HepG2 (cell line): ENCODE measurements around the gene SMIM20. TPM values are rescaled to one million over a fixed set of nuclear protein-coding genes. Genes with fewer than 3 reads are reported as not detected.
A peak's percentile ranks its signal among the peaks of the same experiment; 100 is the strongest.

ENCODE experiments used
- ATAC-seq: fragments of 200-7000 bp; cut with Tn5 transposase; 3 replicates; pipeline ENCODE4 v1.9.1; 2020; ENCODE audit warnings: mild to moderate bottlenecking, moderate library complexity
- BruUV-seq: library from RNA; stranded (reverse); fragments of 400-500 nt; replicated peaks from 2 replicates; lab custom pipeline; 2021; lab: Mats Ljungman, UMichigan
- CTCF ChIA-PET: fragments of 300-600 bp; formaldehyde crosslinking; extraction: SDS; loops from one replicate; lab custom pipeline; 2021; ENCODE audit warnings: low total read pairs, inconsistent platforms, low intra/inter-chr PET ratio; lab: Yijun Ruan, JAX
- POLR2A ChIA-PET: fragments of 350-600 bp; sonication (Branson Sonifier 250); formaldehyde crosslinking; loops from one replicate; lab custom pipeline; 2020; ENCODE audit warnings: antibody characterized with exemption, inconsistent platforms; lab: Yijun Ruan, JAX
- DNase-seq: peaks from one replicate; pipeline ENCODE4 v3.0.0-alpha.2; 2015; ENCODE audit warnings: low spot score
- FAIRE-seq: peaks from 3 replicates; lab custom pipeline; 2011; peaks lifted over from hg19 to GRCh38; lab: Jason Lieb, UNC
- H2AFZ ChIP-seq: one replicate; pipeline ENCODE4 v1.6.1; 2011; ENCODE audit warnings: low read length, inconsistent platforms
- H3K27ac ChIP-seq: fragments of 300-600 bp; 3 replicates; pipeline ENCODE4 v1.8.0; 2011; ENCODE audit warnings: mixed run types, mild to moderate bottlenecking, mixed read lengths, low read length, inconsistent platforms; ENCODE audit not compliant: insufficient read depth; ENCODE audit errors: extremely low read length
- H3K27me3 ChIP-seq, 2 experiments: fragments of 200-600 bp in 1 of 2; 2 replicates in 1 of 2; 3 replicates in 1 of 2; pipeline versions ENCODE4 v1.6.0 to v1.8.0; 2011; ENCODE audit warnings: low read length in 2 of 2, mild to moderate bottlenecking in 2 of 2, moderate library complexity in 2 of 2, inconsistent platforms in 1 of 2; ENCODE audit not compliant: insufficient read depth in 2 of 2, control insufficient read depth in 1 of 2
- H3K36me3 ChIP-seq, 2 experiments: fragments of 200-600 bp in 1 of 2; replicated peaks in 1 of 2; 2 replicates in 1 of 2; 3 replicates in 1 of 2; pipeline versions ENCODE4 v1.5.1 to v1.8.0; 2011; ENCODE audit warnings: low read length in 2 of 2, inconsistent platforms in 1 of 2; ENCODE audit not compliant: insufficient read depth in 2 of 2, control insufficient read depth in 1 of 2
- H3K4me1 ChIP-seq: 2 replicates; pipeline ENCODE4 v1.5.1; 2012; ENCODE audit warnings: low read length, inconsistent platforms; ENCODE audit not compliant: insufficient read depth
- H3K4me2 ChIP-seq: 2 replicates; pipeline ENCODE4 v1.6.0; 2011; ENCODE audit warnings: low read depth, low read length, inconsistent platforms
- H3K4me3 ChIP-seq, 3 experiments: fragments of 200-600 bp in 1 of 3; sonication (generic), shearing (Covaris generic) in 1 of 3; replicated peaks in 1 of 3; 2 replicates each; pipeline ENCODE4 v1.5.1; 2011 to 2016; ENCODE audit warnings: low read length in 3 of 3, inconsistent platforms in 2 of 3, low read depth in 2 of 3, mild to moderate bottlenecking in 2 of 3, control low read depth in 1 of 3, mixed read lengths in 1 of 3; ENCODE audit not compliant: insufficient read depth in 1 of 3
- H3K79me2 ChIP-seq: one replicate; pipeline ENCODE4 v1.6.1; 2011; ENCODE audit warnings: low read length, inconsistent platforms; ENCODE audit not compliant: insufficient read depth
- H3K9ac ChIP-seq: 2 replicates; pipeline ENCODE4 v1.6.0; 2011; ENCODE audit warnings: mild to moderate bottlenecking, low read depth, low read length, inconsistent platforms; ENCODE audit not compliant: insufficient read depth
- H3K9me3 ChIP-seq: 2 replicates; pipeline ENCODE4 v1.5.1; 2012; ENCODE audit warnings: mild to moderate bottlenecking, low read length
- H4K20me1 ChIP-seq: 2 replicates; pipeline ENCODE4 v1.6.0; 2011; ENCODE audit warnings: inconsistent platforms, mild to moderate bottlenecking, low read length, moderate library complexity; ENCODE audit not compliant: insufficient read depth
- ARHGAP35 ChIP-seq: sonication (generic); formaldehyde crosslinking; IDR thresholded peaks from 2 replicates; pipeline ENCODE4 v1.9.0; 2022; ENCODE audit warnings: mild to moderate bottlenecking, inconsistent platforms, moderate library complexity, missing genetic modification reagents, borderline replicate concordance
- CREB1 ChIP-seq, 2 experiments: fragments of 450-650 bp in 1 of 2; IDR thresholded peaks; 2 replicates each; pipeline ENCODE4 v1.6.1; 2016 to 2017; ENCODE audit warnings: control low read depth in 1 of 2, mild to moderate bottlenecking in 1 of 2, missing compliant biosample characterization in 1 of 2, missing genetic modification characterization in 1 of 2
- EEA1 ChIP-seq: sonication (generic); formaldehyde crosslinking; IDR thresholded peaks from 2 replicates; pipeline ENCODE4 v1.5.1; 2020; ENCODE audit warnings: mild to moderate bottlenecking, missing genetic modification reagents, borderline replicate concordance
- HES4 ChIP-seq: sonication (generic); formaldehyde crosslinking; IDR thresholded peaks from 2 replicates; pipeline ENCODE4 v1.9.0; 2021; ENCODE audit warnings: mild to moderate bottlenecking, missing genetic modification reagents, borderline replicate concordance
- MAFK ChIP-seq, 2 experiments: IDR thresholded peaks in 1 of 2; conservative IDR thresholded peaks in 1 of 2; 2 replicates each; pipeline ENCODE4 v1.6.1; 2011; ENCODE audit warnings: improper control_type of control experiment in 2 of 2, low read length in 2 of 2
- MTF2 ChIP-seq: sonication (generic); formaldehyde crosslinking; IDR thresholded peaks from 2 replicates; pipeline ENCODE4 v1.5.0; 2020; ENCODE audit warnings: missing genetic modification reagents, borderline replicate concordance
- NCOA1 ChIP-seq: sonication (generic); formaldehyde crosslinking; IDR thresholded peaks from 2 replicates; pipeline ENCODE4 v1.9.0; 2021; ENCODE audit warnings: missing genetic modification reagents
- NFYC ChIP-seq: IDR thresholded peaks from 2 replicates; pipeline ENCODE4 v1.6.1; 2016; ENCODE audit warnings: missing genetic modification reagents, missing compliant biosample characterization
- SNAPC2 ChIP-seq: sonication (generic); formaldehyde crosslinking; IDR thresholded peaks from 2 replicates; pipeline ENCODE4 v1.8.1; 2022; ENCODE audit warnings: mild to moderate bottlenecking, missing genetic modification reagents
- SNRNP70 ChIP-seq: fragments of 200-400 bp; formaldehyde crosslinking; IDR thresholded peaks from 2 replicates; pipeline ENCODE4 v1.6.1; 2017; ENCODE audit warnings: mild to moderate bottlenecking, low read depth, low read length, moderate library complexity
- SRSF1 ChIP-seq: fragments of 200-400 bp; formaldehyde crosslinking; optimal IDR thresholded peaks from 2 replicates; pipeline ENCODE3; 2017; ENCODE audit warnings: mild to moderate bottlenecking, low read depth, low read length, moderate library complexity
- TOPORS ChIP-seq: sonication (generic); formaldehyde crosslinking; IDR thresholded peaks from 2 replicates; pipeline ENCODE4 v1.8.0; 2023; ENCODE audit warnings: mild to moderate bottlenecking, missing genetic modification reagents
- ZFP36 ChIP-seq: fragments of 150-350 bp; IDR thresholded peaks from 2 replicates; pipeline ENCODE4 v1.6.1; 2018; ENCODE audit warnings: borderline replicate concordance, low read length, low read depth; ENCODE audit not compliant: partially characterized antibody
- ZFP36L2 ChIP-seq: sonication (generic); formaldehyde crosslinking; IDR thresholded peaks from 2 replicates; pipeline ENCODE4 v1.4.0; 2020; ENCODE audit warnings: missing genetic modification reagents
- ZNF282 ChIP-seq: fragments of 450-650 bp; IDR thresholded peaks from 2 replicates; pipeline ENCODE4 v1.6.1; 2018; ENCODE audit not compliant: partially characterized antibody
- ZNF383 ChIP-seq: sonication (generic); formaldehyde crosslinking; IDR thresholded peaks from 2 replicates; pipeline ENCODE4 v1.4.0; 2020; ENCODE audit warnings: missing genetic modification reagents, mild to moderate bottlenecking, borderline replicate concordance
- ZNF629 ChIP-seq: sonication (generic); formaldehyde crosslinking; conservative IDR thresholded peaks from 2 replicates; pipeline ENCODE4 v1.5.0; 2020; ENCODE audit warnings: missing genetic modification reagents
- ZNF747 ChIP-seq: sonication (generic); formaldehyde crosslinking; IDR thresholded peaks from 2 replicates; pipeline ENCODE4 v1.8.1; 2023; ENCODE audit warnings: missing genetic modification reagents, mild to moderate bottlenecking, borderline replicate concordance
- ZSCAN21 ChIP-seq: sonication (generic); formaldehyde crosslinking; IDR thresholded peaks from 2 replicates; pipeline ENCODE4 v1.8.0; 2022; ENCODE audit warnings: mild to moderate bottlenecking, missing genetic modification reagents, moderate library complexity, borderline replicate concordance
- WGBS: methylation state at CpG from one replicate; pipeline ENCODE4 v1.1.6; 2017; ENCODE audit warnings: low lambda C conversion rate; 5-methylcytosine and 5-hydroxymethylcytosine counted together
- in situ Hi-C: cut with HindIII; loops from 2 replicates; pipeline ENCODE4 v1.10.0; 2017; ENCODE audit warnings: low pct_unique_long_range_greater_than_20kb; ENCODE audit not compliant: extremely low pct_ligation_motif_present
- intact Hi-C: fragments of 100-400 bp; cut with micrococcal nuclease; formaldehyde crosslinking; loops from one replicate; pipeline ENCODE4 v1.10.0; 2022; ENCODE audit not compliant: unreplicated experiment
- polyA plus RNA-seq, 8 experiments: library from polyadenylated mRNA; depleted of rRNA in 3 of 8; stranded (reverse) in 7 of 8; unstranded in 1 of 8; fragments of >200 nt; fragmentation: Illumina TruSeq in 4 of 8; extraction: Trizol in 4 of 8; gene quantifications; 2 replicates each; pipeline versions ENCODE4 v1.2.1 to v1.2.3, GENCODE V29; 2011 to 2016; ENCODE audit warnings: low read depth in 4 of 8, missing spikeins in 1 of 8, mixed read lengths in 1 of 8; ENCODE audit not compliant: insufficient read depth in 1 of 8
- total RNA-seq, 5 experiments: library from RNA; depleted of rRNA; stranded (reverse); fragments of >200 nt; fragmentation: Illumina TruSeq; extraction: Trizol; gene quantifications; 2 replicates each; pipeline ENCODE4 v1.2.3, GENCODE V29; 2016; ENCODE audit warnings: low read depth in 1 of 5
- TF ChIP-seq, protein P1 (sequence below): sonication (generic); formaldehyde crosslinking; IDR thresholded peaks from 2 replicates; pipeline ENCODE4 v1.4.0; 2020; ENCODE audit warnings: mild to moderate bottlenecking, low read depth, missing genetic modification reagents

SMIM20 gene
- total and polyA plus RNA-seq, 2 of the 13 experiments (the other 11 are each of a cell fraction or from before 2014, with no cell fraction given), result 26.3 to 30.2 TPM

DNA sequence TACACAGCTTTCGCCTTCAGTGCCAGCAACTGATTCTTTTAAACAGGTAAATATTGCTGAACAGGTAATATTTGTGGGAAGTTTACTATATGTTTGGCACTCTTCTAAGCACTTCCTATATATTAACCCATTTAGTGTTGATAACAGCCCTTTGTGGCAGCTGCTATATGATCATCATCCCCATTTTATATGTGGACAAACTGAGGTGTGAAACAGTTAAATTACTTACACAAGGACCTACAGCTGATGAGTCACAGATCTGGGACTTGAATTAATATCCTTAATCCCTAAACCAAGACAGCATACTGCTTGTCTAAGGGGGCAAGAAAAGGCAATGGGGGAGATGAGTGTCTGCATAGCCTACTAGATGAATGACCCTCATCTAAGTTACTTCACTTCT lies 2.9 kb downstream of the SMIM20 start:
- H3K4me3 ChIP-seq, result no peak overlapping the region
- TF ChIP-seq MTF2 (CRISPR knock-in tag) (no peak), SNRNP70 (no peak), HES4 (CRISPR knock-in tag) (no peak), CREB1 (IDR thresholded peaks at IDR 0.05) (0 out of 2 replicates have a peak, but pooled peaks have one; percentile 3), CREB1 (CRISPR knock-in tag; IDR thresholded peaks at IDR 0.05) (no peak), MAFK (conservative IDR thresholded peaks at IDR 0.05 in 1 of 2, IDR thresholded peaks at IDR 0.05 in 1 of 2; ENCODE audit: low read length in 2 of 2) (peak; percentile 23 to 41; a peak in 2 of 4 replicates), ZNF629 (peak; percentile 69), ZFP36 (no peak)
- in situ Hi-C loops, result no loop called here
- peaks cover 69% of the 10 kb centered on the region for H3K4me1 ChIP-seq
- H3K36me3 ChIP-seq, result no peaks in the 10 kb centered on the region
- peaks cover 9% of the 10 kb centered on the region for H3K79me2 ChIP-seq
- no peaks in the 10 kb centered on the region for H4K20me1 ChIP-seq
- peak overlapping the region; percentile 32 for H3K27ac ChIP-seq
- BruUV-seq, result no TSS peak
- H2AFZ ChIP-seq, result no peak overlapping the region
- H3K4me2 ChIP-seq, result no peak overlapping the region
- ChIA-PET POLR2A (no interaction called here), CTCF (no interaction called here)
- no peak overlapping the region for H3K9ac ChIP-seq
- ATAC-seq (no peak), FAIRE-seq (no peak), DNase-seq (no peak)
- no peaks in the 10 kb centered on the region for H3K9me3 ChIP-seq
- intact Hi-C loops, result no loop called here
- 90% methylated on average over 1 of the region's 1 CpG for WGBS
- no peaks in the 10 kb centered on the region; a peak in 1 of 5 replicates for H3K27me3 ChIP-seq

DNA sequence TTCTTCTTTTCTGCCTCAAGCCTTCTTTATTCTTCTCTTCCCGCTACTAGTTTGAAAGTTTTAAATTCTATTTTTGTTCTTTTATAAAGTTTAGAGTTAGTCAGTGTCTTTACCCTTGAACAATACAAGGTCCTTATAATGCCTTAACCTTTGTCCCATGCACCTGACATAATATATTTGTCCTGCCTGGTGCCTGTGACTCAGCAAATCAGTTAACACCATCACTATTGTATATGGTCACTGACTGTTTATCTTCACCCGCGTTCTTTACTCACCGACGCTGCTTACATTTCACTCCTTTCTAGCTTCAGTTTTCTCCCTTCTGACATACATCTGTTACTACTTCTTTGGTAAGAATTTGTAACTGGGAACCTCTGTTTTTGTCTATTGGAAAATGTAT lies 5.7 kb downstream of the SMIM20 start:
- intact Hi-C loops (loop anchor here (2.0 kb wide), 1 partner anchor 399 kb away; no protein-coding TSS in a partner anchor), in situ Hi-C loops (no loop called here)
- DNase-seq, result peak; percentile 91
- no peaks in the 10 kb centered on the region for H3K27me3 ChIP-seq
- peaks cover 63% of the 10 kb centered on the region for H3K4me1 ChIP-seq
- peaks cover 0 to 3% of the 10 kb centered on the region in 2 experiments; a peak in 1 of 5 replicates for H3K36me3 ChIP-seq
- 3% methylated on average over 5 of the region's 5 CpGs for WGBS
- peak; percentile 68 for FAIRE-seq
- no peak overlapping the region for H2AFZ ChIP-seq
- no peak overlapping the region for H3K4me3 ChIP-seq
- peak overlapping the region; percentile 57 for H3K4me2 ChIP-seq
- H3K79me2 ChIP-seq, result peaks cover 5% of the 10 kb centered on the region
- peak overlapping the region; percentile 85 for H3K27ac ChIP-seq
- ATAC-seq, result peak; percentile 92
- CTCF ChIA-PET, result no interaction called here
- H3K9me3 ChIP-seq, result no peaks in the 10 kb centered on the region
- BruUV-seq, result no TSS peak
- POLR2A ChIA-PET, result interaction anchor here (1.5 kb wide), 1 partner anchor 9 kb away, joined by 3 read pairs; no protein-coding TSS in a partner anchor
- H3K9ac ChIP-seq, result peak overlapping the region; percentile 55
- H4K20me1 ChIP-seq, result no peaks in the 10 kb centered on the region
- peak; percentile 88 to 96 for TF ChIP-seq MAFK (conservative IDR thresholded peaks at IDR 0.05 in 1 of 2, IDR thresholded peaks at IDR 0.05 in 1 of 2; ENCODE audit: low read length in 2 of 2)
- TF ChIP-seq NFYC (CRISPR knock-in tag), result no peak
- no peak for TF ChIP-seq ARHGAP35 (CRISPR knock-in tag)
- TF ChIP-seq, protein P1, sequence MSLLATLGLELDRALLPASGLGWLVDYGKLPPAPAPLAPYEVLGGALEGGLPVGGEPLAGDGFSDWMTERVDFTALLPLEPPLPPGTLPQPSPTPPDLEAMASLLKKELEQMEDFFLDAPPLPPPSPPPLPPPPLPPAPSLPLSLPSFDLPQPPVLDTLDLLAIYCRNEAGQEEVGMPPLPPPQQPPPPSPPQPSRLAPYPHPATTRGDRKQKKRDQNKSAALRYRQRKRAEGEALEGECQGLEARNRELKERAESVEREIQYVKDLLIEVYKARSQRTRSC (CRISPR knock-in tag), result no peak
- no peak for TF ChIP-seq TOPORS
- TF ChIP-seq ZFP36L2 (CRISPR knock-in tag), result no peak
- no peak for TF ChIP-seq ZSCAN21
- no peak for TF ChIP-seq ZNF747 (CRISPR knock-in tag)
- no peak for TF ChIP-seq ZNF383 (CRISPR knock-in tag)
- TF ChIP-seq NCOA1, result no peak
- TF ChIP-seq SRSF1, result no peak
- TF ChIP-seq EEA1 (CRISPR knock-in tag), result no peak
- no peak for TF ChIP-seq ZNF282
- TF ChIP-seq SNAPC2 (CRISPR knock-in tag), result no peak
